ENCODE measurements around the gene CYP2B6. TPM values are rescaled to one million over a fixed set of nuclear protein-coding genes. Genes with fewer than 3 reads are reported as not detected.

The CYP2B6 gene
- total and polyA plus RNA-seq, 10 of the 15 experiments (the other 5 are each of a cell fraction or from before 2014, with no cell fraction given) = 0.23 to 0.86 TPM; not detected in 8

DNA sequence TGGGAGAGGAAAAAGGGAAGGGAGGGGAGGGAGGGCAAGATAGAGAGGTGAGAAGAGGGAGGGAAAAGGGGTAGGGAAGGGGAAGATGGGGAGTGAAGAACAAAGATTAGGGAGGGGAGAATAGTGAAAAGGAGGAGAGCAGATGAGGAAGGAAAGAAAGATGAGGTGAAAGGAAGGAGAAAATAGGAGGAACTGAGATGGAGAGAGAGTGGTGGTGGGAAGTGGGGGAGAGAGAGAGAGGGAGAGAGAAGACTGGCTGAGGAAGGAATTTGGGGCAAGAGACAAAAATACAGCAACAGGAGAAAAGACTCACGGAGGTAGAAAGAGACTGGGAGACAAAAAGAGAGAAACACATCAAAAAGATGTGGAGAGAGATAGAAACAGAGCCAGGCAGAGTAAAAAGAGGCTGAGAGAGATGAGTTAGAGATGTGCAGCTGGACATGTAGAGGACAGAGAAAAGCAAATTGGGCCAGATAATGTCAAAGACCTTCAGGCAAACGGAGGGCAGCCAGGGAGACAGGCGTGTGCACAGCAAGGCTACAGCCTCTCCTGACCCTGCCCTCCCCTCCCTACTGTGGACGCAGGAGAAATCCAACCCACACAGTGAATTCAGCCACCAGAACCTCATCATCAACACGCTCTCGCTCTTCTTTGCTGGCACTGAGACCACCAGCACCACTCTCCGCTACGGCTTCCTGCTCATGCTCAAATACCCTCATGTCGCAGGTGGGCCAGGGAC lies 49.4 kb upstream of the CYP2B6 start:
- no peak for FAIRE-seq
- Histone ChIP-seq H3K27me3 (replicated peaks in 1 of 2; ENCODE audit: control insufficient read depth in 2 of 2, insufficient read depth in 2 of 2, low read length in 1 of 2) (no peaks in the 10 kb centered on the region), H3K4me2 (ENCODE audit: control insufficient read depth, insufficient read depth) (no peak overlapping the region), H3K4me3 (no peak overlapping the region), H3K27ac (ENCODE audit: control insufficient read depth, insufficient read depth) (no peak overlapping the region), H2AFZ (ENCODE audit: control insufficient read depth, low read depth, low read length) (no peak overlapping the region), H3K79me2 (ENCODE audit: control insufficient read depth, insufficient read depth, low read length) (no peaks in the 10 kb centered on the region), H4K20me1 (ENCODE audit: control insufficient read depth, insufficient read depth) (no peaks in the 10 kb centered on the region), H3K9me3 (replicated peaks; ENCODE audit: control insufficient read depth, insufficient read depth, low read length) (no peaks in the 10 kb centered on the region; the same call in 2 of the 3 replicates), H3K4me1 (ENCODE audit: control insufficient read depth, insufficient read depth, low read length) (no peaks in the 10 kb centered on the region), H3K36me3 (ENCODE audit: control insufficient read depth in 2 of 2, insufficient read depth in 2 of 2, low read length in 1 of 2) (no peaks in the 10 kb centered on the region), H3K9ac (ENCODE audit: control insufficient read depth, insufficient read depth, low read length) (no peak overlapping the region)
- 32% methylated on average over 9 of the region's 9 CpGs for WGBS (ENCODE audit: insufficient coverage, insufficient replicate concordance, low lambda C conversion rate, missing lambda C conversion rate)
- no peak for TF ChIP-seq HDAC6 (IDR thresholded peaks at IDR 0.05; ENCODE audit: unreplicated experiment)
- TF ChIP-seq ATF7 (IDR thresholded peaks at IDR 0.05; ENCODE audit: low read depth) = no peak
- no peak for TF ChIP-seq MYB (IDR thresholded peaks at IDR 0.05; ENCODE audit: borderline replicate concordance, low read depth, low read length)
- no peak for TF ChIP-seq ZNF384 (IDR thresholded peaks at IDR 0.05; ENCODE audit: borderline replicate concordance, low read depth, low read length)
- TF ChIP-seq, protein P1, sequence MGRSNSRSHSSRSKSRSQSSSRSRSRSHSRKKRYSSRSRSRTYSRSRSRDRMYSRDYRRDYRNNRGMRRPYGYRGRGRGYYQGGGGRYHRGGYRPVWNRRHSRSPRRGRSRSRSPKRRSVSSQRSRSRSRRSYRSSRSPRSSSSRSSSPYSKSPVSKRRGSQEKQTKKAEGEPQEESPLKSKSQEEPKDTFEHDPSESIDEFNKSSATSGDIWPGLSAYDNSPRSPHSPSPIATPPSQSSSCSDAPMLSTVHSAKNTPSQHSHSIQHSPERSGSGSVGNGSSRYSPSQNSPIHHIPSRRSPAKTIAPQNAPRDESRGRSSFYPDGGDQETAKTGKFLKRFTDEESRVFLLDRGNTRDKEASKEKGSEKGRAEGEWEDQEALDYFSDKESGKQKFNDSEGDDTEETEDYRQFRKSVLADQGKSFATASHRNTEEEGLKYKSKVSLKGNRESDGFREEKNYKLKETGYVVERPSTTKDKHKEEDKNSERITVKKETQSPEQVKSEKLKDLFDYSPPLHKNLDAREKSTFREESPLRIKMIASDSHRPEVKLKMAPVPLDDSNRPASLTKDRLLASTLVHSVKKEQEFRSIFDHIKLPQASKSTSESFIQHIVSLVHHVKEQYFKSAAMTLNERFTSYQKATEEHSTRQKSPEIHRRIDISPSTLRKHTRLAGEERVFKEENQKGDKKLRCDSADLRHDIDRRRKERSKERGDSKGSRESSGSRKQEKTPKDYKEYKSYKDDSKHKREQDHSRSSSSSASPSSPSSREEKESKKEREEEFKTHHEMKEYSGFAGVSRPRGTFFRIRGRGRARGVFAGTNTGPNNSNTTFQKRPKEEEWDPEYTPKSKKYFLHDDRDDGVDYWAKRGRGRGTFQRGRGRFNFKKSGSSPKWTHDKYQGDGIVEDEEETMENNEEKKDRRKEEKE (IDR thresholded peaks at IDR 0.05) = no peak
- ChIA-PET POLR2A (no interaction called here), CTCF (no interaction called here), SMC1A (ENCODE audit: uncharacterized antibody, unreplicated experiment) (no interaction called here), RAD21 (ENCODE audit: unreplicated experiment) (no interaction called here)
- BruUV-seq (replicated peaks) = no TSS peak
- in situ Hi-C loops (cut with MboI) = no loop called here
- no peak for DNase-seq (ENCODE audit: low read depth, low spot score)
- ATAC-seq = no peak
- intact Hi-C loops (cut with micrococcal nuclease; ENCODE audit: unreplicated experiment) = no loop called here
